T-helper 2 cell treated with Interferon-gamma antibody and Interleukin-4, amounts not matched to agents 5 μg/mL and 100 μg/mL, for 36 hours (primary cell): ENCODE measurements around the gene PARP14.
"Not testable (repeated sequence)": the region's sequence is repeated elsewhere in the genome, so short reads cannot be mapped to it uniquely, and the experiment has no call there.

ENCODE experiments used
- DNase-seq: peaks from one replicate; pipeline ENCODE4 v3.0.0; 2021; ENCODE audit warnings: low spot score
- H3K27ac Mint-ChIP-seq: one replicate; pipeline ENCODE4 v1.8.0; 2021; ENCODE audit warnings: mild to moderate bottlenecking, mixed read lengths
- H3K27me3 Mint-ChIP-seq: one replicate; pipeline ENCODE4 v1.8.0; 2021; ENCODE audit warnings: low read depth, mixed read lengths
- H3K36me3 Mint-ChIP-seq: one replicate; pipeline ENCODE4 v1.8.0; 2021; ENCODE audit warnings: low read depth, mixed read lengths
- H3K4me1 Mint-ChIP-seq: one replicate; pipeline ENCODE4 v1.8.0; 2021; ENCODE audit warnings: low read depth, mixed read lengths
- H3K4me3 Mint-ChIP-seq: one replicate; pipeline ENCODE4 v1.8.0; 2022; ENCODE audit warnings: mild to moderate bottlenecking, moderate library complexity, mixed read lengths
- H3K9me3 Mint-ChIP-seq: one replicate; pipeline ENCODE4 v1.8.0; 2021; ENCODE audit warnings: mixed read lengths

PARP14 gene

DNA sequence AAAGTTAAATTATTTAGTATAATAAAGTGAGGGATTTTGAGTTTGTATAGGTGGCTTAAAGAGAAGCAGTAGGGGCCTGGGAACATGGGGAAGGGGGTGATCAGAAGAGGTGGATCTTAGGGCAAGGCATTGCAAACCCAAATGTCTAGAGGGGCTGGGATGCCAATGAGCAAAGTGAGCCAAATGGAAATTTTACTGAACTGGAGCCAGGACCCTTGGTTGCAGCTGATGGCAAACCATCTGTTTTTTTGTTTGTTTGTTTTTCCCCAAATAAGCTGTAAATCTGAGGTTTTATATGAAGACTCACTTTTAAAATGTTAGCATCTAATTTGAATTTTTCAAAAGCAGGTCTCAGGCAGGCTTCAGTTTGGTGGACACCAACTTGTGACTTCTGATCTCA lies 14.8 kb upstream of the PARP14 start:
- no peak for DNase-seq
- no peaks in the 10 kb centered on the region for H3K9me3 Mint-ChIP-seq
- H3K27ac Mint-ChIP-seq = no peak overlapping the region
- H3K4me1 Mint-ChIP-seq = peaks cover 7% of the 10 kb centered on the region
- H3K27me3 Mint-ChIP-seq = peaks cover 9% of the 10 kb centered on the region
- no peaks in the 10 kb centered on the region for H3K36me3 Mint-ChIP-seq
- H3K4me3 Mint-ChIP-seq = no peak overlapping the region

DNA sequence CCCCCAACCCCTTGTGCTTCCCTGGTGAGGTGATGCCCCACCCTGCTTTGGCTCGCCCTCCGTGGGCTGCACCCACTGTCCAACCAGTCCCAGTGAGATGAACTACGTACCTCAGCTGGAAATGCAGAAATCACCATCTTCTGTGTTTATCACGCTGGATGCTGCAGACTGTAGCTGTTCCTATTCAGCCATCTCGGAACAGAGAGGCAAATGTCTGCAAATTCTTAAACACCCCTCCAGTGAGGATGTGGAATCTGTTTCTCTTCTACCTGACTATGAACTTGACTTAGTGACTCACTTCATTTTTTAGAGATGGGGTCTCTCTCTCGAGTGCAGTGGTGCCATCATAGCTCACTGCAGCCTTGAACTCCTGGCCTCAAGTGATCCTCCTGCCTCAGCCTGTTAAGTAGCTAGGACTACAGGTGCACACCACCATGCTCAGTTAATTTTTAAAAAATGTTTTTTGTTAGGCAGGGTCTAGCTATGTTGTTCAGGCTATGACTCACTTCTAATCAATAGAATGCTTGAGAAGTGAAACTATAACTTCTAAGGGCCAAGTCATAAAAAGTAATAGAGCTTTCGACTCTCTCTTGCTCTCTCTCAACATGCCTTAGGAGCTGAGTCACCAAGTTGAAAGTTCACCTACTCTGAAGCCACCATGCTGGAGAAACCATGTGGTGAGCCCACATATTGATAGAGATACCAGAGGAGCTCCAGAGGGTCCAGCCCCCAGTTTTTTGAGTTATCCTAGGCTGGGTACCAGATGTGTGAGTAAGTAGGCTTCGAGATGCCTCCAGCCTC lies 11.5 kb upstream of the PARP14 start:
- peak overlapping the region; percentile 34 for H3K27ac Mint-ChIP-seq
- no peaks in the 10 kb centered on the region for H3K36me3 Mint-ChIP-seq
- peak; percentile 61 for DNase-seq
- peaks cover 2% of the 10 kb centered on the region for H3K9me3 Mint-ChIP-seq
- peaks cover 7% of the 10 kb centered on the region for H3K4me1 Mint-ChIP-seq
- H3K27me3 Mint-ChIP-seq = no peaks in the 10 kb centered on the region
- no peak overlapping the region for H3K4me3 Mint-ChIP-seq

DNA sequence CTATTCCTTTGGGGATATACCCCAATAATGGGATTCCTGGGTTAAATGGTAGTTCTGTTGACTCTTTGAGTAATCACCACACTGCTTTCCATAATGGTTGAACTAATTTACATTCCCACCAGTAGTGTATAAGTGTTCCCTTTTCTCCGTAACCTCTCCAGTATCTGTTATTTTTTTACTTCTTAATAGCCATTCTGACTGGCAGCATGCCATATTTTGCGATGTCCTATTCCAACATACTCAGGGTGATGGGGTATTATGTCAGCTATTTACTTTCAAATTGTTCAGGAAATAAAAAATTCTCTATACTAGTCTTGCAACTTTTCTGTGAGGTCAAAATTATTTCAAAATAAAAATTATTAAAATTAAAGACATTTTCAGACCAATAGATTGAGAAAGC lies 9.1 kb upstream of the PARP14 start:
- peaks cover 2% of the 10 kb centered on the region for H3K9me3 Mint-ChIP-seq
- H3K27ac Mint-ChIP-seq = no peak overlapping the region
- no peak for DNase-seq
- H3K4me3 Mint-ChIP-seq = no peak overlapping the region
- peaks cover 9% of the 10 kb centered on the region for H3K4me1 Mint-ChIP-seq
- no peaks in the 10 kb centered on the region for H3K36me3 Mint-ChIP-seq
- no peaks in the 10 kb centered on the region for H3K27me3 Mint-ChIP-seq

DNA sequence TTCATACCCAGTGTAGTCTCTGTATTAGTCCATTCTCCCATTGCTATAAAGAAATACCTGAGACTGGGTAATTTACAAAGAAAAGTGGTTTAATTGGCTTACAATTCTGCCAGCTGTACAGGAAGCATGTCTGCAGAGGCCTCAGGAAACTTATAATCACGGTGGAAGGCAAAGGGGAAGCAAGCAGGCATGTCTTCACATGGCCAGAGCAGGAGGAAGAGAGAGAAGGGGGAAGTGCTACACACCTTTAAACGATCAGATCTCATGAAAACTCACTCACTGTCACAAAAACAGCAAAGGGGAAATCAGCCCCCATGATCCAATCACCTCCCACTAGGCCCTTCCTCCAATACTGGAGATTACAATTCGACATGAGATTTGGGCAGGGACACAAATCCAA lies 6.3 kb upstream of the PARP14 start:
- H3K27me3 Mint-ChIP-seq = no peaks in the 10 kb centered on the region
- H3K36me3 Mint-ChIP-seq = no peaks in the 10 kb centered on the region
- DNase-seq = no peak
- H3K9me3 Mint-ChIP-seq = peaks cover 2% of the 10 kb centered on the region
- no peak overlapping the region for H3K4me3 Mint-ChIP-seq
- H3K27ac Mint-ChIP-seq = no peak overlapping the region
- H3K4me1 Mint-ChIP-seq = peaks cover 20% of the 10 kb centered on the region

DNA sequence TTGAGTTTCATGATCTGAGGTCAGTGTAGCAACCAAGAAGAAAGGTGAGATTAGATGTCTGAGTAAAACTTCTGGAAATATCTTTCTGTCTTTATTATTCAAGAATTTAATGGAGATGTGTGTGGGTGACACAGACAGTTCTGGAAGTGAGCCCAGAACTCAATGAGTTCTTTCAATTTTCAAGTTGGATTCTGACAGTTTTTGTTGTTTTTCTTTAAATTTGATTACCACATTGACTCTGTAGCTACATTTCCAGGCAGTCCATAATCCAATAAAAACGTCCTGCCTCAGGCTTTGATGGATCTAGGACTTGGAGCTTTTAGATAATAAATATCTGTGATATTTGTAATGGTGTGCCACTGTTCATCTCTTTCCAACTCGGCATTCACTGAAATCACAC lies 3.9 kb upstream of the PARP14 start:
- H3K36me3 Mint-ChIP-seq = peaks cover 4% of the 10 kb centered on the region
- H3K27ac Mint-ChIP-seq = no peak overlapping the region
- DNase-seq = no peak
- peaks cover 27% of the 10 kb centered on the region for H3K4me1 Mint-ChIP-seq
- no peaks in the 10 kb centered on the region for H3K27me3 Mint-ChIP-seq
- no peak overlapping the region for H3K4me3 Mint-ChIP-seq
- H3K9me3 Mint-ChIP-seq = peaks cover 2% of the 10 kb centered on the region

DNA sequence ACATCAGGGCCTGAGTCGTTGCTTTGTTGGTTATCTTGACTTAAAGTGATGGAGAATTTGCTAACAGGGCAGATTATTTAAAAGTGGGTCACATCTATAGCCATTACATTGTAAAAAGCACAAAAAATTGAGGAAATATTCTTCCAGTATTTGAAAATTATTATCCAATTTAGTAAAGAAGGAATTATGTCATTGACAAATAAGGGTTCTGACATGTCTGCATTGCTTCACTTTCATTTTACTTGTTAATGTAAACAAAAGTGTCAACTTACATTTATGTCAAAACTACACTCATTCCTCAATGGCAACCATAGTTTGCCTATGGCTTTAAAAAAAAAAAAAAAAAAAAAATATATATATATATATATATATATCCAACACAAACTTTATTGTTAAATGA lies 3.4 kb upstream of the PARP14 start:
- DNase-seq = no peak
- H3K36me3 Mint-ChIP-seq = peaks cover 5% of the 10 kb centered on the region
- H3K9me3 Mint-ChIP-seq = peaks cover 2% of the 10 kb centered on the region
- peaks cover 30% of the 10 kb centered on the region for H3K4me1 Mint-ChIP-seq
- H3K27ac Mint-ChIP-seq = no peak overlapping the region
- no peak overlapping the region for H3K4me3 Mint-ChIP-seq
- no peaks in the 10 kb centered on the region for H3K27me3 Mint-ChIP-seq

DNA sequence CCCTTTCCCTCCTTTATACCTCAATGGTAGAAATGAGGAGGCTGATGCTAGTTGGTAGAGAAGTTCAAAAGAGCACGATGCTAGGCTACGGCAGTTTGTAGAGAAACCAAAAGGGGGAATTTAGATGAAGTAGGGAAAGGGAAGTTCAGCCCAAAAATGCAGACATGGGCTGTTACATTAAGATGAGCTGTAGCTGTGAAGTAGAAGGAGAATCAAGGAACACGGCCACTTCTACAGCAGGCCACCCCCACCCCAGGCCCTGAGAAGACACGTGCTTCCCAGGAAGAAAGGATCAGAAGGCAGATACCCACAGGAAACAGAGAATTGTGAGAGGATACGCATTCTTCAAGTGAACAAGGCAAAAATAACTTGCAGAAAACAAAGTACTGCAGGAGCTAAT lies 2.1 kb upstream of the PARP14 start:
- H3K27me3 Mint-ChIP-seq = no peaks in the 10 kb centered on the region

DNA sequence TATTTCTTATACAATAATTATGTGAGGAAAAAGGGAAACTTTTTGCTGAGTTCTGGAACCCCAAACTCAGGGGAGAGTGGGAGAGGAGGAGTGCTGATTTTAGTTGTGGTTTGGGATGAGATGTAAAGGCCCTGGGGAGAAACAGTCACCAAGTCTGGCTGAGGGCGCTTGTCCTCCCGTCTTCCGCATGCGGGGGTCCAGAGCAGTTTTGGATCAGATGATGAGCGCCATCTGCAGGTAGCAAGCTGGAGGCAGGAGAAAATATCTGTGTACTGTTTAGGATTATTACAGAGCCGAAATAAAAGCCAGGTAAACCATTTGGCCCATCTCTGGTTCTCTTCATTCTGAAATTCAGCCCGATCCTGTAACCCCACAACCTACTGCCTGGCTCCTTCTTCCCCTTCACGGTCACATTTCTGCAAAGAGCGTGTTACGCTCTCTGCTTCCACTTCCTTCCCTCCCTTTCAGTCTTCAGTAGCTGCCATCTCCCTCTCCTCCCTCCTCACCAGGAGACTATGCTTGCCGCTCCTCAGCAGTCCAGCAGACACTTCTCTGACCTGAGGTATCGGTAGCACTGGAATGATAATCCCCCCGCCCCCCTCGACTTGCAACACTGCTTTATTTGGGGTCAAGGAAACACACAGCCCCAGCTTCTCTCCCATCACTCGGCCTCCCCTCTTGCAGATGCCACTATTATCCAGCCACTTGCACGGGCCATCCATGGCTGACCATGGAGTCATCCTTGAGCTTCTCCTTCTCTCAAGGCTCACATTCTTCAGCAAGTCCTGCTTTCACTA lies 1.4 kb upstream of the PARP14 start:
- H3K4me1 Mint-ChIP-seq = peaks cover 46% of the 10 kb centered on the region
- H3K27ac Mint-ChIP-seq = peak overlapping the region; percentile 92
- peak overlapping the region; percentile 88 for H3K4me3 Mint-ChIP-seq
- H3K27me3 Mint-ChIP-seq = no peaks in the 10 kb centered on the region
- peak; percentile 73 for DNase-seq
- H3K9me3 Mint-ChIP-seq = no peaks in the 10 kb centered on the region
- peaks cover 14% of the 10 kb centered on the region for H3K36me3 Mint-ChIP-seq

More for the DNA sequence above, 2.1 kb upstream of the PARP14 start:
- Mint-ChIP-seq H3K27ac (peak overlapping the region; percentile 13), H3K9me3 (no peaks in the 10 kb centered on the region), H3K36me3 (peaks cover 12% of the 10 kb centered on the region), H3K4me3 (no peak overlapping the region), H3K4me1 (peaks cover 43% of the 10 kb centered on the region)
- no peak for DNase-seq

DNA sequence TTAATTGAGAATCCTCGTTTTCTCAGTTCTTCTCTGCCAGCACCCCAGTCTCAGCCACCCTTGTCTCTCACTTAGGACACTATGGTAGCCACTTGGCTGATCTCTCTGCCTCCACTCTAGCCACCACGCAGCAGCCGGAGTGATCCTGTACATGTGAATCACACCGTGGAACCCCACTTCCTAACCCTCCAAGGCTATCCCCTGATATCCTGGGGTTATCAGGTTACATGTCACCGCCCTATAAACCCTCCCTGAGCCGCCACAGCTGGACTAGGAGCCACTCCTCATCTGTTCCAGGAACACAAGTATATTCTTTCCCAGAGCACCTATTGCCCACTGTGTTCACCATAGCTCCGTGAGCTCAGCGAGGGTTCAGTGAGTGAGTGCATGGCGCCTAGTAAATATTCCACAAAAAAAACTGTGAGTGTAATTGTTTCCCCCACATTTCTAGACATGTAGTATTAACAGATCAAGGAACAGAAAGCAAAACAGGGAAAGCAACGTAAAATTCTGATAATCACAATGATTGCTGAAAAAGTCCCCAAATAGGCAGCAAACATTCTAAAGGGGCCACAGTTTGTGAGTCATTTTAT lies 661 bp upstream of the PARP14 start:
- peaks cover 47% of the 10 kb centered on the region for H3K4me1 Mint-ChIP-seq
- peaks cover 19% of the 10 kb centered on the region for H3K36me3 Mint-ChIP-seq
- H3K27me3 Mint-ChIP-seq = no peaks in the 10 kb centered on the region
- H3K4me3 Mint-ChIP-seq = peak overlapping the region; percentile 88
- no peaks in the 10 kb centered on the region for H3K9me3 Mint-ChIP-seq
- H3K27ac Mint-ChIP-seq = peak overlapping the region; percentile 92
- DNase-seq = no peak

DNA sequence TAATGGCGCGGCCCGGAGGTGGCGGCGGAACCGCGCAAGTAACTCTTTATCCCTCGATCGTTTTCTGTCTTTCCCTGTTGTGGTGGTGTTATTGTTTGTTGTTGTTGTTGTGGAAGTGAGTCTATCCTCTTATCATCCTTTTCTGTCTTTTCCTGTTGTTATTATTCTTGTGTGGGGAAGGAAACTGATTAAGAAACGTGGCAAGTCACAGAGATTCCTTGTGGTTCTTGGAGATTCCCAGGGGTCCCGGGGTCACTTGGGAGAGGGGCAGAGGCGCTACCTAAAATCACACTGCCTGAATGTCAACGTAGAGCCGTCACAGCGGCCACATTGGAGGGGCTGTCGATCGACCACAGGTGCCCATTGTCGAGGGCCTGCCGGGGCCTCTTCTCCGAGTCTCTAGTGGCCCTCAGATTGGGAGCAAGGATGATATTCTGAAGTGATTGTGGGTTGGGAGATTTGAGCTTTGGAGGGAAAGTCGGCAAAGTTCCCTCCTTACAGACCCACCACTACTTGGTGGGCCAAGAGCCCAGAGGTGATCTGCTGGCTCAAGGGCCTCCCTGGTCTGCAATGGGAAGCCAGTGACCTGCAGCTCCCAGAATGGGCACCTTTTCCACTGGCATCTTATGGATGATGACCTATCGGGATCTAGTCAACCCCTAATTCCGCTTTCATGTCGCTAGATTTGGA lies 790 bp downstream of the PARP14 start:
- H3K9me3 Mint-ChIP-seq = no peaks in the 10 kb centered on the region
- no peak for DNase-seq
- peak overlapping the region; percentile 80 for H3K27ac Mint-ChIP-seq
- H3K4me3 Mint-ChIP-seq = peak overlapping the region; percentile 92
- peaks cover 27% of the 10 kb centered on the region for H3K36me3 Mint-ChIP-seq
- peaks cover 49% of the 10 kb centered on the region for H3K4me1 Mint-ChIP-seq
- no peaks in the 10 kb centered on the region for H3K27me3 Mint-ChIP-seq

DNA sequence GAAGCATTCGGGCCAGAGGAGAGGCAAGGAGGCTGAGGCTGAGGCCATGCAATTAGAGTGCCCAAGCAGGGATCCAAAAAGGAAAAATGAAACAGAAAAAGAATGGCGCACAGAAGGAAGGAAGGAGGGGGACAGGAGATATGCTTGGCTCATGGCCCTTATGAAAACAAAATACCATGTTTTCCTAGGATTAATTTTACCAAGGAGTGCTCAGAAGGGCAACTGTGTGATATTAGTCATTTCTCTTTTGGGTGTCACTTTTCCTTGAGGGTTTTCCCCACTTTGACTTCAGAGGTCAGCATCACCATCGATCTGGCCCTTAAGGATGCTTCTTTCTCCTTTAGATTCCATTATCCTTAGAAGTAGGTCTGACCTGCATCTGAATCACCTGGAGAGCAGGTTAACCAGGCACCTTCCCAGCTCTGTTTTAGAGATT lies 1.4 kb downstream of the PARP14 start:
- peak overlapping the region; percentile 92 for H3K4me3 Mint-ChIP-seq
- no peaks in the 10 kb centered on the region for H3K9me3 Mint-ChIP-seq
- H3K36me3 Mint-ChIP-seq = peaks cover 27% of the 10 kb centered on the region
- no peak for DNase-seq
- H3K27me3 Mint-ChIP-seq = no peaks in the 10 kb centered on the region
- H3K27ac Mint-ChIP-seq = peak overlapping the region; percentile 80
- peaks cover 52% of the 10 kb centered on the region for H3K4me1 Mint-ChIP-seq

DNA sequence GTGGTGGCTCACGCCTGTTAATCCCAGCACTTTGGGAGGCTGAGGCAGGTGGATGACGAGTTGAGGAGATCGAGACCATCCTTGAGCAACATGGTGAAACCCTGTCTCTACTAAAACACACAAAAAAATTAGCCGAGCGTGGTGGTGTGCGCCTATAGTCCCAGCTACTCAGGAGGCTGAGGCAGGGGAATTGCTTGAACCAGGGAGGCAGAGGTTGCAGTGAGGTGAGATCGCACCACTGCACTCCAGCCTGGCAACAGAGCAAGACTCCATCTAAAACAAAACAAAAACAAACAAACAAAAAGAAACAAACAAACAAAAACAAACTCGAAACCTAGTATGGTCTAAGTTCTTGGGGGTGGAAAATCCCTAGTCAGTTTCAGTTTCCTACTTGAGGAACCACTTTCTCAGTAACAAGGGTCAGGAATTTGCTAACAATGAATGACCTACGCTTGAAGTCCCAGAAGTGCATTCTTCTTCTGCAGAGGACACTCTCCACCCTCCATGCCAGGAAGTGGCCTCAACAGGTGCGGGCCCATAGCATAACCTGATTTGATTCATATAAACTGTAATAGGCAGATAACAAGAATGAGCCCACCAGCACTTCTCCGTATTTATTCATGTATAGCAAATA lies 2.3 kb downstream of the PARP14 start:
- not testable (repeated sequence) for H3K27me3 Mint-ChIP-seq, DNase-seq, H3K9me3 Mint-ChIP-seq
- Mint-ChIP-seq H3K36me3 (peaks cover 27% of the 10 kb centered on the region), H3K4me1 (peaks cover 57% of the 10 kb centered on the region), H3K4me3 (peak overlapping the region; percentile 92), H3K27ac (peak overlapping the region; percentile 41)

DNA sequence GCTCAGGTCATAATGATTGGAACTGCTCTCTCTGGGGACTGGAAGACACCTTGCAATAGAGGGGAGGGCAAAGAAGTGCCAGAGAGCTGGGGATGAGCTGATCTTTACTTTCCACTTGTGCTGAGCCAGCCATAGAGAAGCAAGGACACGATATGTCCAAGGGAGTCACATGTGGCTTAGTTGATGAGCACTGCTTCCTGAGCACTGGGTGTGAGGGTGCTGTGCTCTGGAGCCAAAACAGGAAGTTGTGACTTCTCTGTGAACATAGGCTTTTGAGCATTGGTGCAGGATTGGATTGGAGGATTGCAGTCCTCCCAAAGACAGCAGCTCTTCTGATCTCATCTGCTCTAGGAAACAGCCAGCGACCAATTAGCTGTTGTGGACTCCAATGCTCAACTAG lies 6.7 kb downstream of the PARP14 start:
- no peak overlapping the region for H3K4me3 Mint-ChIP-seq
- no peak overlapping the region for H3K27ac Mint-ChIP-seq
- peaks cover 45% of the 10 kb centered on the region for H3K36me3 Mint-ChIP-seq
- no peaks in the 10 kb centered on the region for H3K27me3 Mint-ChIP-seq
- peaks cover 32% of the 10 kb centered on the region for H3K4me1 Mint-ChIP-seq
- no peak for DNase-seq
- H3K9me3 Mint-ChIP-seq = no peaks in the 10 kb centered on the region
